HEK293 (cell line): ENCODE results near the gene TMEM212.

Experiments used
- CTCF ChIA-PET: fragments of 350-600 bp; formaldehyde crosslinking; extraction: SDS; loops from one replicate; lab custom pipeline; 2021; ENCODE audit warnings: antibody characterized with exemption; lab: Yijun Ruan, JAX
- POLR2A ChIA-PET: fragments of 300-600 bp; formaldehyde crosslinking; extraction: SDS; loops from one replicate; lab custom pipeline; 2020; ENCODE audit warnings: antibody characterized with exemption, inconsistent platforms; lab: Yijun Ruan, JAX
- H3K27ac ChIP-seq: fragments of 200-500 bp; sonication (Bioruptor generic); 2 replicates; pipeline ENCODE4 v1.5.1; 2014; ENCODE audit warnings: low read depth, low read length, control low read depth, inconsistent platforms; ENCODE audit errors: extremely low read depth
- H3K36me3 ChIP-seq, 2 experiments: fragments of 200-500 bp in 1 of 2; sonication (Bioruptor generic) in 1 of 2; 1 replicate in 1 of 2; 2 replicates in 1 of 2; pipeline ENCODE4 v1.5.1; 2014 to 2017; ENCODE audit warnings: inconsistent platforms in 2 of 2, low read length in 2 of 2; ENCODE audit not compliant: control insufficient read depth in 2 of 2, insufficient read depth in 1 of 2
- H3K4me1 ChIP-seq: fragments of 200-500 bp; sonication (Bioruptor generic); 2 replicates; pipeline ENCODE4 v1.5.1; 2014; ENCODE audit warnings: mild to moderate bottlenecking, low read length, inconsistent platforms; ENCODE audit not compliant: control insufficient read depth, insufficient read depth
- H3K4me3 ChIP-seq: 2 replicates; pipeline ENCODE4 v1.5.1; 2011; ENCODE audit warnings: low read depth, mild to moderate bottlenecking, control low read depth, low read length, moderate library complexity
- H3K9me3 ChIP-seq: fragments of 200-500 bp; sonication (Bioruptor generic); 2 replicates; pipeline ENCODE4 v1.5.1; 2014; ENCODE audit warnings: low read depth, low read length, inconsistent platforms; ENCODE audit not compliant: control insufficient read depth, insufficient read depth
- KLF10 ChIP-seq: fragments of 450-650 bp; IDR thresholded peaks from 2 replicates; pipeline ENCODE4 v1.5.1; 2018; ENCODE audit warnings: missing biosample characterization, mild to moderate bottlenecking, missing genetic modification characterization
- MYNN ChIP-seq: fragments of 450-650 bp; formaldehyde crosslinking; IDR thresholded peaks from 2 replicates; pipeline ENCODE4 v1.5.1; 2016; ENCODE audit warnings: missing biosample characterization, missing genetic modification characterization, borderline replicate concordance
- WT1 ChIP-seq: fragments of 450-650 bp; formaldehyde crosslinking; IDR thresholded peaks from 2 replicates; pipeline ENCODE4 v1.5.1; 2016; ENCODE audit warnings: missing biosample characterization, missing genetic modification characterization
- ZFHX2 ChIP-seq: fragments of 450-650 bp; formaldehyde crosslinking; conservative IDR thresholded peaks from 2 replicates; pipeline ENCODE4 v1.5.1; 2016; ENCODE audit warnings: missing biosample characterization, missing genetic modification characterization
- ZNF10 ChIP-seq: fragments of 450-650 bp; formaldehyde crosslinking; IDR thresholded peaks from 2 replicates; pipeline ENCODE4 v1.5.1; 2017; ENCODE audit warnings: missing biosample characterization, missing genetic modification characterization
- ZNF274 ChIP-seq, 2 experiments: fragments of 200-500 bp in 1 of 2; fragments of 450-650 bp in 1 of 2; sonication (Bioruptor generic) in 1 of 2; formaldehyde crosslinking in 1 of 2; IDR thresholded peaks; 2 replicates each; pipeline versions ENCODE4 v1.5.1 to v1.6.1; 2014 to 2016; ENCODE audit warnings: borderline replicate concordance in 1 of 2, inconsistent platforms in 1 of 2, low read length in 1 of 2, missing biosample characterization in 1 of 2, missing genetic modification characterization in 1 of 2
- ZNF366 ChIP-seq: fragments of 450-650 bp; formaldehyde crosslinking; conservative IDR thresholded peaks from 2 replicates; pipeline ENCODE4 v1.5.1; 2016; ENCODE audit warnings: missing biosample characterization, missing genetic modification characterization
- ZNF426 ChIP-seq: fragments of 450-650 bp; formaldehyde crosslinking; IDR thresholded peaks from 2 replicates; pipeline ENCODE4 v1.5.1; 2017; ENCODE audit warnings: missing biosample characterization, missing genetic modification characterization, mild to moderate bottlenecking, inconsistent platforms, moderate library complexity
- ZNF555 ChIP-seq: fragments of 450-650 bp; formaldehyde crosslinking; conservative IDR thresholded peaks from 2 replicates; pipeline ENCODE4 v1.5.1; 2017; ENCODE audit warnings: missing biosample characterization, mild to moderate bottlenecking, missing genetic modification characterization, inconsistent platforms
- ZNF658 ChIP-seq: fragments of 450-650 bp; formaldehyde crosslinking; IDR thresholded peaks from 2 replicates; pipeline ENCODE4; 2016; ENCODE audit warnings: missing biosample characterization, missing genetic modification characterization
- ZNF791 ChIP-seq: fragments of 450-650 bp; formaldehyde crosslinking; IDR thresholded peaks from 2 replicates; pipeline ENCODE4 v1.5.1; 2016; ENCODE audit warnings: missing biosample characterization, missing genetic modification characterization
- ZNF792 ChIP-seq: fragments of 450-650 bp; formaldehyde crosslinking; IDR thresholded peaks from 2 replicates; pipeline ENCODE4 v1.5.1; 2016; ENCODE audit warnings: missing biosample characterization, missing genetic modification characterization
- ZSCAN30 ChIP-seq: fragments of 450-650 bp; IDR thresholded peaks from 2 replicates; pipeline ENCODE4 v1.5.1; 2018; ENCODE audit warnings: missing biosample characterization, mild to moderate bottlenecking, missing genetic modification characterization, moderate library complexity
- TF ChIP-seq, protein P1 (sequence below): fragments of 450-650 bp; formaldehyde crosslinking; IDR thresholded peaks from 2 replicates; pipeline ENCODE4 v1.5.1; 2016; ENCODE audit warnings: missing biosample characterization, missing genetic modification characterization
- TF ChIP-seq, protein P2 (sequence below): fragments of 450-650 bp; formaldehyde crosslinking; conservative IDR thresholded peaks from 2 replicates; pipeline ENCODE4 v1.5.1; 2016; ENCODE audit warnings: low read depth, missing biosample characterization, missing genetic modification characterization
- TF ChIP-seq, protein P3 (sequence below): fragments of 450-650 bp; formaldehyde crosslinking; IDR thresholded peaks from 2 replicates; pipeline ENCODE4 v1.5.1; 2017; ENCODE audit warnings: missing biosample characterization, missing genetic modification characterization
- TF ChIP-seq, protein P4 (sequence below): fragments of 450-650 bp; formaldehyde crosslinking; IDR thresholded peaks from 2 replicates; pipeline ENCODE4 v1.5.1; 2016; ENCODE audit warnings: missing biosample characterization, missing genetic modification characterization
- TF ChIP-seq, protein P5 (sequence below): fragments of 450-650 bp; formaldehyde crosslinking; IDR thresholded peaks from 2 replicates; pipeline ENCODE4 v1.5.1; 2016; ENCODE audit warnings: missing biosample characterization, missing genetic modification characterization

TMEM212 gene

DNA sequence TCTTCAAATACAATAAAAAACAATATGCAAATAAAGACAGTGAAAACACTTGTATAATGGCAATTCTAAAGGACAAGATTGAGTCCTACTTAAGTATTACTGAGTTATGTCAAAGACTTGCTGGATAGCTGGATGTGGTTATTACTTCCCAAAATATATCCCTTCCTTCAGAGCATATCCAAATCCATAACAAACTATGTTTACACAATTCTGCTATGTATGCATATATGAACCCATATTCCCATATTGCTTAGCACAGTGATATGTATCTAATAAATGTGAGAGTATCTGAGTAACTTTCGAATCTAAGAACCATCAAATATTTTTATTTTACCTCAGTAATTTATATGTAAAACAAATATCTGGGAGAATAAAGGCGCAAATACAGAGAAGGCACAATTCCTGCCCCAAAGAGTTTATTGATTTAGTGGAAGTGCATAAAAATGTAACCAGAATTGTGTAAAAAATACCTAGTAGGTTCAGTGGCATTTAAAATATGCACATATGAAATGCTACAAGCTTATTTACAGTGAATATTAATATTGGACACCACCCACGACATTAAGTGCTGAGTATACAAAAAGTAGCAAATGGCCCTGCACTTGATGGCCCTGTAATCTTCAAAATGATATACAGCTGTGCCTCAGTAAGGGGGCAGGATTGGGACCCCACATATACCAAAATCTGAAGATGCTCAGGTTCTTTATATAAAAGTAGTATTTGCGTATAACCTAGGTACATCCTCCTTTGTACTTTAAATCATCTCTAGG is 37.1 kb downstream of the TMEM212 start:
- Histone ChIP-seq H3K4me3 (no peak overlapping the region), H3K4me1 (no peaks in the 10 kb centered on the region; the same call in 1 of the 2 replicates), H3K27ac (no peak overlapping the region), H3K36me3 (no peaks in the 10 kb centered on the region), H3K9me3 (no peaks in the 10 kb centered on the region)
- TF ChIP-seq, protein P1, sequence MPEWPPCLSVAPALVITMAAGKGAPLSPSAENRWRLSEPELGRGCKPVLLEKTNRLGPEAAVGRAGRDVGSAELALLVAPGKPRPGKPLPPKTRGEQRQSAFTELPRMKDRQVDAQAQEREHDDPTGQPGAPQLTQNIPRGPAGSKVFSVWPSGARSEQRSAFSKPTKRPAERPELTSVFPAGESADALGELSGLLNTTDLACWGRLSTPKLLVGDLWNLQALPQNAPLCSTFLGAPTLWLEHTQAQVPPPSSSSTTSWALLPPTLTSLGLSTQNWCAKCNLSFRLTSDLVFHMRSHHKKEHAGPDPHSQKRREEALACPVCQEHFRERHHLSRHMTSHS (tag by site-specific recombination): no peak
- TF ChIP-seq KLF10 (tag by site-specific recombination) (no peak), ZNF366 (tag by site-specific recombination) (no peak), ZNF274 (IDR thresholded peaks at IDR 0.05; ENCODE audit: low read length) (no peak), ZNF274 (tag by site-specific recombination; IDR thresholded peaks at IDR 0.05; ENCODE audit: borderline replicate concordance) (no peak), ZFHX2 (tag by site-specific recombination) (no peak), MYNN (no peak), ZNF426 (tag by site-specific recombination) (no peak), ZNF555 (tag by site-specific recombination) (no peak)
- TF ChIP-seq, protein P2, sequence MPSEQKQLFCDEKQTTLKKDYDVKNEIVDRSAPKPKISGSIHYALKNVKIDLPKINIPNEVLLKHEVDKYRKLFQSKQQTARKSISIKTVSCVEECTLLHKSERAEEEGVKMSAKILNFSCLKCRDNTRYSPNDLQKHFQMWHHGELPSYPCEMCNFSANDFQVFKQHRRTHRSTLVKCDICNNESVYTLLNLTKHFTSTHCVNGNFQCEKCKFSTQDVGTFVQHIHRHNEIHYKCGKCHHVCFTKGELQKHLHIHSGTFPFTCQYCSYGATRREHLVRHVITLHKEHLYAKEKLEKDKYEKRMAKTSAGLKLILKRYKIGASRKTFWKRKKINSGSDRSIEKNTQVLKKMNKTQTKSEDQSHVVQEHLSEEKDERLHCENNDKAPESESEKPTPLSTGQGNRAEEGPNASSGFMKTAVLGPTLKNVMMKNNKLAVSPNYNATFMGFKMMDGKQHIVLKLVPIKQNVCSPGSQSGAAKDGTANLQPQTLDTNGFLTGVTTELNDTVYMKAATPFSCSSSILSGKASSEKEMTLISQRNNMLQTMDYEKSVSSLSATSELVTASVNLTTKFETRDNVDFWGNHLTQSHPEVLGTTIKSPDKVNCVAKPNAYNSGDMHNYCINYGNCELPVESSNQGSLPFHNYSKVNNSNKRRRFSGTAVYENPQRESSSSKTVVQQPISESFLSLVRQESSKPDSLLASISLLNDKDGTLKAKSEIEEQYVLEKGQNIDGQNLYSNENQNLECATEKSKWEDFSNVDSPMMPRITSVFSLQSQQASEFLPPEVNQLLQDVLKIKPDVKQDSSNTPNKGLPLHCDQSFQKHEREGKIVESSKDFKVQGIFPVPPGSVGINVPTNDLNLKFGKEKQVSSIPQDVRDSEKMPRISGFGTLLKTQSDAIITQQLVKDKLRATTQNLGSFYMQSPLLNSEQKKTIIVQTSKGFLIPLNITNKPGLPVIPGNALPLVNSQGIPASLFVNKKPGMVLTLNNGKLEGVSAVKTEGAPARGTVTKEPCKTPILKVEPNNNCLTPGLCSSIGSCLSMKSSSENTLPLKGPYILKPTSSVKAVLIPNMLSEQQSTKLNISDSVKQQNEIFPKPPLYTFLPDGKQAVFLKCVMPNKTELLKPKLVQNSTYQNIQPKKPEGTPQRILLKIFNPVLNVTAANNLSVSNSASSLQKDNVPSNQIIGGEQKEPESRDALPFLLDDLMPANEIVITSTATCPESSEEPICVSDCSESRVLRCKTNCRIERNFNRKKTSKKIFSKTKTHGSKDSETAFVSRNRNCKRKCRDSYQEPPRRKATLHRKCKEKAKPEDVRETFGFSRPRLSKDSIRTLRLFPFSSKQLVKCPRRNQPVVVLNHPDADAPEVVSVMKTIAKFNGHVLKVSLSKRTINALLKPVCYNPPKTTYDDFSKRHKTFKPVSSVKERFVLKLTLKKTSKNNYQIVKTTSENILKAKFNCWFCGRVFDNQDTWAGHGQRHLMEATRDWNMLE (tag by site-specific recombination): no peak
- TF ChIP-seq, protein P3, sequence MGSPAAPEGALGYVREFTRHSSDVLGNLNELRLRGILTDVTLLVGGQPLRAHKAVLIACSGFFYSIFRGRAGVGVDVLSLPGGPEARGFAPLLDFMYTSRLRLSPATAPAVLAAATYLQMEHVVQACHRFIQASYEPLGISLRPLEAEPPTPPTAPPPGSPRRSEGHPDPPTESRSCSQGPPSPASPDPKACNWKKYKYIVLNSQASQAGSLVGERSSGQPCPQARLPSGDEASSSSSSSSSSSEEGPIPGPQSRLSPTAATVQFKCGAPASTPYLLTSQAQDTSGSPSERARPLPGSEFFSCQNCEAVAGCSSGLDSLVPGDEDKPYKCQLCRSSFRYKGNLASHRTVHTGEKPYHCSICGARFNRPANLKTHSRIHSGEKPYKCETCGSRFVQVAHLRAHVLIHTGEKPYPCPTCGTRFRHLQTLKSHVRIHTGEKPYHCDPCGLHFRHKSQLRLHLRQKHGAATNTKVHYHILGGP (tag by site-specific recombination): no peak
- CTCF ChIA-PET: no interaction called here
- POLR2A ChIA-PET: no interaction called here

DNA sequence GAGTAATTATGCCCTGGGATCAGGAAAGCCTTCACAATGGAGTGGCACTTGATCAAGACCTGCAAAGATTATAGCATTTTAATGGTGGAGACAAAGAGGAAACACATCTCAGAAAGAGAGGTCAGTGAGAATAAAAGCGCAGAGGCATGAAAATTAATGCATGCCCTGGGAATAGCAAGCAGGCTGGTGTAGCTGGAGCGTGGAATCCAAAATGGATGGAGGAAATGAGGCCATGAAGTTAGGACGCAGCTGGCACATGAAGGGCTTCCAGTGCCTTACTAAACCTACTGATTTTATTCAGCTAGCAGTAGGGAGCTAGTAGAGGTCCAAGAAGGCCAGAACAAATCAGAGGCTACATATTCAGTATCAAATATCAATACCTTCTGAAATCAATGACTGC is 38.1 kb downstream of the TMEM212 start:
- ChIA-PET CTCF (interaction anchor here (0.7 kb wide), 1 partner anchor 18 kb away, joined by 3 read pairs; no protein-coding TSS in a partner anchor), POLR2A (no interaction called here)
- H3K9me3 ChIP-seq: no peaks in the 10 kb centered on the region
- H3K4me1 ChIP-seq: no peaks in the 10 kb centered on the region; the same call in 1 of the 2 replicates
- no peak overlapping the region for H3K27ac ChIP-seq
- no peak overlapping the region for H3K4me3 ChIP-seq
- no peaks in the 10 kb centered on the region for H3K36me3 ChIP-seq
- TF ChIP-seq ZNF792 (tag by site-specific recombination): no peak
- TF ChIP-seq ZNF791: no peak
- TF ChIP-seq ZSCAN30 (tag by site-specific recombination): no peak
- no peak for TF ChIP-seq WT1 (tag by site-specific recombination)
- TF ChIP-seq, protein P4, sequence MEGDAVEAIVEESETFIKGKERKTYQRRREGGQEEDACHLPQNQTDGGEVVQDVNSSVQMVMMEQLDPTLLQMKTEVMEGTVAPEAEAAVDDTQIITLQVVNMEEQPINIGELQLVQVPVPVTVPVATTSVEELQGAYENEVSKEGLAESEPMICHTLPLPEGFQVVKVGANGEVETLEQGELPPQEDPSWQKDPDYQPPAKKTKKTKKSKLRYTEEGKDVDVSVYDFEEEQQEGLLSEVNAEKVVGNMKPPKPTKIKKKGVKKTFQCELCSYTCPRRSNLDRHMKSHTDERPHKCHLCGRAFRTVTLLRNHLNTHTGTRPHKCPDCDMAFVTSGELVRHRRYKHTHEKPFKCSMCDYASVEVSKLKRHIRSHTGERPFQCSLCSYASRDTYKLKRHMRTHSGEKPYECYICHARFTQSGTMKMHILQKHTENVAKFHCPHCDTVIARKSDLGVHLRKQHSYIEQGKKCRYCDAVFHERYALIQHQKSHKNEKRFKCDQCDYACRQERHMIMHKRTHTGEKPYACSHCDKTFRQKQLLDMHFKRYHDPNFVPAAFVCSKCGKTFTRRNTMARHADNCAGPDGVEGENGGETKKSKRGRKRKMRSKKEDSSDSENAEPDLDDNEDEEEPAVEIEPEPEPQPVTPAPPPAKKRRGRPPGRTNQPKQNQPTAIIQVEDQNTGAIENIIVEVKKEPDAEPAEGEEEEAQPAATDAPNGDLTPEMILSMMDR (tag by site-specific recombination): no peak
- TF ChIP-seq ZNF10 (tag by site-specific recombination): no peak
- TF ChIP-seq, protein P5, sequence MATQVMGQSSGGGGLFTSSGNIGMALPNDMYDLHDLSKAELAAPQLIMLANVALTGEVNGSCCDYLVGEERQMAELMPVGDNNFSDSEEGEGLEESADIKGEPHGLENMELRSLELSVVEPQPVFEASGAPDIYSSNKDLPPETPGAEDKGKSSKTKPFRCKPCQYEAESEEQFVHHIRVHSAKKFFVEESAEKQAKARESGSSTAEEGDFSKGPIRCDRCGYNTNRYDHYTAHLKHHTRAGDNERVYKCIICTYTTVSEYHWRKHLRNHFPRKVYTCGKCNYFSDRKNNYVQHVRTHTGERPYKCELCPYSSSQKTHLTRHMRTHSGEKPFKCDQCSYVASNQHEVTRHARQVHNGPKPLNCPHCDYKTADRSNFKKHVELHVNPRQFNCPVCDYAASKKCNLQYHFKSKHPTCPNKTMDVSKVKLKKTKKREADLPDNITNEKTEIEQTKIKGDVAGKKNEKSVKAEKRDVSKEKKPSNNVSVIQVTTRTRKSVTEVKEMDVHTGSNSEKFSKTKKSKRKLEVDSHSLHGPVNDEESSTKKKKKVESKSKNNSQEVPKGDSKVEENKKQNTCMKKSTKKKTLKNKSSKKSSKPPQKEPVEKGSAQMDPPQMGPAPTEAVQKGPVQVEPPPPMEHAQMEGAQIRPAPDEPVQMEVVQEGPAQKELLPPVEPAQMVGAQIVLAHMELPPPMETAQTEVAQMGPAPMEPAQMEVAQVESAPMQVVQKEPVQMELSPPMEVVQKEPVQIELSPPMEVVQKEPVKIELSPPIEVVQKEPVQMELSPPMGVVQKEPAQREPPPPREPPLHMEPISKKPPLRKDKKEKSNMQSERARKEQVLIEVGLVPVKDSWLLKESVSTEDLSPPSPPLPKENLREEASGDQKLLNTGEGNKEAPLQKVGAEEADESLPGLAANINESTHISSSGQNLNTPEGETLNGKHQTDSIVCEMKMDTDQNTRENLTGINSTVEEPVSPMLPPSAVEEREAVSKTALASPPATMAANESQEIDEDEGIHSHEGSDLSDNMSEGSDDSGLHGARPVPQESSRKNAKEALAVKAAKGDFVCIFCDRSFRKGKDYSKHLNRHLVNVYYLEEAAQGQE (tag by site-specific recombination): no peak
- TF ChIP-seq ZNF658: no peak
